Type B pancreatic cell (in vitro differentiated cells): ENCODE results near the gene CSTPP1. TPM values are rescaled to one million over a fixed set of nuclear protein-coding genes. Genes with fewer than 3 reads are reported as not detected.

Experiments used
- DNase-seq: peaks from one replicate; pipeline ENCODE4 v3.0.0; 2021; ENCODE audit warnings: mixed read lengths; ENCODE audit not compliant: unreplicated experiment; ENCODE audit errors: extremely low spot score
- H3K27ac Mint-ChIP-seq: 2 replicates; pipeline ENCODE4 v1.8.0; 2021; ENCODE audit warnings: mild to moderate bottlenecking, mixed read lengths
- H3K27me3 Mint-ChIP-seq: 2 replicates; pipeline ENCODE4 v1.8.0; 2021; ENCODE audit warnings: mixed read lengths
- H3K36me3 Mint-ChIP-seq: 2 replicates; pipeline ENCODE4 v1.8.0; 2021; ENCODE audit warnings: mixed read lengths
- H3K4me1 Mint-ChIP-seq: one replicate; pipeline ENCODE4 v1.8.0; 2021; ENCODE audit warnings: mixed read lengths; ENCODE audit not compliant: unreplicated experiment
- H3K4me3 Mint-ChIP-seq: 2 replicates; pipeline ENCODE4 v1.8.0; 2021; ENCODE audit warnings: mild to moderate bottlenecking, mixed read lengths
- H3K9me3 Mint-ChIP-seq: 2 replicates; pipeline ENCODE4 v1.8.0; 2021; ENCODE audit warnings: mixed read lengths
- total RNA-seq: library from RNA; stranded (reverse); gene quantifications from 2 replicates; pipeline ENCODE4 v1.2.1, GENCODE V29; 2021; ENCODE audit warnings: low replicate concordance
- TF ChIP-seq, protein P1 (sequence below): fragments of 200-600 bp; sonication (generic); conservative IDR thresholded peaks from 2 replicates; pipeline ENCODE4 v1.5.0; 2021; ENCODE audit warnings: antibody characterized with exemption, mild to moderate bottlenecking

Gene CSTPP1
- total RNA-seq, 1 donor from 2014 or later, result 44.4 TPM

DNA sequence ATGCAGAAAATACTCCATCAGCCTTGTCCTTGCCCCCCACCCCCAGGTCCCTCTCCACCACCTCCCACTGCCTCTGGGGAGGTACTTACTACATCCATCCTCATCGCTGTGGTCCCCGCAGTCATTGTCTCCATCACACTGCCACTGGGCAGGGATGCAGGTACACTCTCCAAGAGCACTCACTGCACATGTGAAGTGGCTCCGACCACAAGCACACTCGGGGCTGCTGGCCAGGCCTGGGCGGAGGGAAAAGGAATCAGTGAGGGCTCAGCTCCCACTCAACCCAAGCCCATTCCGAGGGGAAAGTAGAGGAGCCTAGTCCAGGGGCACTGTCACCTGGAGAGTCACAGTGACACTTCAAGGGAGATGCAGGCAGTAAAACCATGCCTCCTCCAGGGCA lies 33.9 kb upstream of the CSTPP1 start:
- Mint-ChIP-seq H3K4me1 (peaks cover 26% of the 10 kb centered on the region), H3K4me3 (no peak overlapping the region), H3K36me3 (peaks cover 5% of the 10 kb centered on the region), H3K9me3 (no peaks in the 10 kb centered on the region), H3K27ac (no peak overlapping the region), H3K27me3 (no peaks in the 10 kb centered on the region)
- TF ChIP-seq, protein P1, sequence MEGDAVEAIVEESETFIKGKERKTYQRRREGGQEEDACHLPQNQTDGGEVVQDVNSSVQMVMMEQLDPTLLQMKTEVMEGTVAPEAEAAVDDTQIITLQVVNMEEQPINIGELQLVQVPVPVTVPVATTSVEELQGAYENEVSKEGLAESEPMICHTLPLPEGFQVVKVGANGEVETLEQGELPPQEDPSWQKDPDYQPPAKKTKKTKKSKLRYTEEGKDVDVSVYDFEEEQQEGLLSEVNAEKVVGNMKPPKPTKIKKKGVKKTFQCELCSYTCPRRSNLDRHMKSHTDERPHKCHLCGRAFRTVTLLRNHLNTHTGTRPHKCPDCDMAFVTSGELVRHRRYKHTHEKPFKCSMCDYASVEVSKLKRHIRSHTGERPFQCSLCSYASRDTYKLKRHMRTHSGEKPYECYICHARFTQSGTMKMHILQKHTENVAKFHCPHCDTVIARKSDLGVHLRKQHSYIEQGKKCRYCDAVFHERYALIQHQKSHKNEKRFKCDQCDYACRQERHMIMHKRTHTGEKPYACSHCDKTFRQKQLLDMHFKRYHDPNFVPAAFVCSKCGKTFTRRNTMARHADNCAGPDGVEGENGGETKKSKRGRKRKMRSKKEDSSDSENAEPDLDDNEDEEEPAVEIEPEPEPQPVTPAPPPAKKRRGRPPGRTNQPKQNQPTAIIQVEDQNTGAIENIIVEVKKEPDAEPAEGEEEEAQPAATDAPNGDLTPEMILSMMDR, result no peak
- DNase-seq, result no peak

DNA sequence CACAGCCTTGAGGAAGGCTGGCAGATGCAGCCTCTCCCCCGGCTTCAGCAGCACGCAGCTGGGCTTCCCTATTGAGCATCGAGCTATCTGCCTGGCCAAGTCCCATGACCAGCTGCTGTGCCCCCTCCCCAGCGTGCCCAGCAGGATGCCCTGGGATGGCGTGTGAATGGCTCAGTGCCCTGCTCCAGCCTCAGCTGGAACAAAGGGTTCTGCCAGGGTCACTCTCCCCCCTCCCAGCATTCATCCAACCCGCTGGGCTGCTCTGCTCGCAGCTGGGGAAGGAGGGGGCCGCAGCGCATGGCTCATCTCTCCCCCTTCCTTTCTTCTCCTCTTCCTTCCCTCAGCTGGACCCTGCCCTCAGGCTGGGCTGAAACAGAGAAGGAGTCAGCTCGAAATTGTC lies 32.7 kb upstream of the CSTPP1 start:
- TF ChIP-seq, protein P1, result no peak
- no peaks in the 10 kb centered on the region for H3K27me3 Mint-ChIP-seq
- H3K27ac Mint-ChIP-seq, result no peak overlapping the region
- H3K4me1 Mint-ChIP-seq, result peaks cover 30% of the 10 kb centered on the region
- no peaks in the 10 kb centered on the region for H3K36me3 Mint-ChIP-seq
- no peaks in the 10 kb centered on the region for H3K9me3 Mint-ChIP-seq
- H3K4me3 Mint-ChIP-seq, result no peak overlapping the region
- DNase-seq, result no peak

DNA sequence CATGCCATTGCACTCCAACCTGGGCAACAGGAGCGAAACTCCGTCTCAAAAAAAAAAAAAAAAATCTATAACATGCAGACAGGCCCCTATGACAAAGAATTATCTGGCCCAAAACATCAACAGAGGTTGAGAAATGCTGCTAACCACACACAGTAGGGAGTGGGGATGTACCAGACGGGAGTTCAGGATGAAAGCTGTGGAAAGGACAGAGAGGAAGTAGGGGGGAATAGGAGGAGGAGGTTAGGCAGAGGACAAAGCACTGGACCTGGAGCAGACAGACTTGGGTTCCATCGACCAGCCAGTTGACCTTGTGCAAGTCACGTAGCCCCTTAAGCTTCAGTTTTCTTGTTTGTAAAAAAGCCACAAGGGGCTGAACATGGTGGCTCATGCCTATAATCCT lies 30.8 kb upstream of the CSTPP1 start:
- TF ChIP-seq, protein P1, result no peak
- Mint-ChIP-seq H3K4me3 (peak overlapping the region; percentile 43), H3K27me3 (no peaks in the 10 kb centered on the region), H3K9me3 (no peaks in the 10 kb centered on the region), H3K27ac (no peak overlapping the region), H3K36me3 (no peaks in the 10 kb centered on the region), H3K4me1 (peaks cover 34% of the 10 kb centered on the region)
- no peak for DNase-seq

DNA sequence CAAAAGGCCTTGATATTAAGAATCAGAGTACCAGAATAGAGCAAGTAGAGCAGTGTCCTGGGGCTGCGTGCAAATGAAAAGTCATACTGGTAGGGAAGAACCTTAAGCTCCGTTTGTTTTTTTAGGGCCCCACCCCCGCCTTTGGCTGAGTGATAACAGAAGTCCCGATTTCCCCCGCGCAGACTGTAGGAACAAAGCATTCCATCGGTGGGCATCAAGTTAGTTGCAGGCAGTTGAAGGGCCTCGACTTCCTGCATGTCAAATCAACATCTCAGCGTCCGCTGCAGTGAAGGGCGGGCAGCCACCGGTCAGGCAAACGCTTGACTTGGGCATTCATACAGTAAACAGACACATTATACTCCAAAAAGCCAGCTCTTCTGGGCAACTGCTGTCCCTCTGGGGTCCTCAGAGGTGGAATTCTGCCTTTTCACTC lies 29.9 kb upstream of the CSTPP1 start:
- DNase-seq, result no peak
- Mint-ChIP-seq H3K9me3 (no peaks in the 10 kb centered on the region), H3K4me1 (peaks cover 38% of the 10 kb centered on the region), H3K27me3 (no peaks in the 10 kb centered on the region), H3K4me3 (peak overlapping the region; percentile 32), H3K27ac (peak overlapping the region; percentile 44), H3K36me3 (no peaks in the 10 kb centered on the region)
- TF ChIP-seq, protein P1, result no peak

DNA sequence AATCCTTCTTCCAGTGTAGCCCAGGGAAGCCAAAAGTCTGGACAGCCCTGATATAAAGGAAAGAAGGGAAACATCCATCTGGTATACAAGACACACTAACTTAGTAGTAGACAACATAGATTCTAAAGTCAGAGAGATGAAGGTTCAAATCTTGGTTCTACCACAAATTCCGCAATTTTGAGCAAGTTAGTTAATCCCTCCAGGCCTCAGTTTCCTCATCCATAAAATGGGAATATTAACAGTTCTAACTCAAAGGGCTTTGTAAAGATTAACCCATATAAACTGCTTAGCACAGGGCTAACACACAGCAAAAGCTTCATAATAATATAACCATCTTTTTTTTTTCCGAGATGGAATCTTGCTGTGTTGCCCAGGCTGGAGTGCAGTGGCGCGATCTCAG lies 29.0 kb upstream of the CSTPP1 start:
- Mint-ChIP-seq H3K27me3 (no peaks in the 10 kb centered on the region), H3K36me3 (no peaks in the 10 kb centered on the region), H3K9me3 (no peaks in the 10 kb centered on the region), H3K4me3 (no peak overlapping the region), H3K4me1 (peaks cover 42% of the 10 kb centered on the region), H3K27ac (no peak overlapping the region)
- TF ChIP-seq, protein P1, result no peak
- DNase-seq, result no peak
